Measurements from ENCODE around the gene SPIN1.
"Not testable (repeated sequence)": the region's sequence is repeated elsewhere in the genome, so short reads cannot be mapped to it uniquely, and the experiment has no call there.

SPIN1 gene

DNA sequence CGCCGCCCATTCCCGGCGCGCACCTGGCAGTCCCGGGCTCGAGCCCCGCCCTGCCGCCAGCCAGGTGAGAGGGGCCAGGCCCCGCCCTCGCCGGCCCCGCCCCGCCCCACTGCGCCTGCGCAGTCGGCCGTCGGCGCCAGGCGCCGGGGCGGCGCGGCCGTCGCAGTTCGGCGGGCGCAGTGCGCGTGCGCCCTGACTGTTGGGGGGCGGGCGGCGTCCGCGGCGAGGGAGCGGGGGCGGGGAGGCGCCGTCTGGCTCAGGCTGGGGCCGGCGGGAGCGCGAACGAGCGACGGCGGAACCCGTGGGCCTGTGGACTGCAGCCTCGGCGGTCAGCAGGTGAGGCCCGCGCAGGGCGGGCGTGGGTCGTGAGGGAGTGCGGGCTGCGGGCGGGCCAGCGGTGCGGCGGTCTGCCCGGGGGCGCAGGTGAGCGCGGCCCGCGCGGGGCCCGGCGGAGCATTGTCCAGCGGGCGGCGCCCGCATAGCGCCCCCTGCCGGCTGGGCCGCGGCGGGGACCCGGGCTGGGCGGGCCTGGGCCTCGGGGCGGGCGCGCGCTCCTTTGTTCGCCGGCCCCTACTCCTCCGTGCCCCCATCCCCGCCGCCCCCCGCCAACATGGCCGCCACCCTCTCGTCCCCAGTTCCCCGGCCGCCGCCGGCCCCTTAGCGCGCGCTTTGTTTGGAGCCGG, at the start of gene SPIN1:
SPIN1 (plus strand) TSS at position 242 of the 683 bp plus-strand sequence. CDS start 38,096 bp downstream, outside the sequence.
- peak; percentile 90 for DNase-seq

DNA sequence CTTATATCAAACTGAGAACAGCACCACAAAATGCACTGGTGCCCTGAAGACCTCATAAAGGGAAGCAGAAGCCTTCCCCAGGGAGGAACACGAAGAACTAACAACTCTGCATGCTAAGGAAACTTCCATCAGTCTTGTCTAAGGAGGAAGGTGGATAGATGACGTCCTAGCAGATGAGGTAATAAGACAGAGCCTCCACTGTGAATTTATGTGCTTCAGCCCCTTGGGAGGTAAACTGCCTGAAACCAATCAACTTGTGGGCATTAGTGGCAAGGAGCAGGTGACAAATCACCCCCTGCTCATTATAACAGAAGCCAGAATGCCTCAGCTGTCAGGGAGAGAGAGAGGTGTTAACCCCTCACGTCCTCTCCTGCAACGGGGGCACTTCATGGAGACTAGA, 48.9 kb upstream of the SPIN1 start:
- no peak for DNase-seq

DNA sequence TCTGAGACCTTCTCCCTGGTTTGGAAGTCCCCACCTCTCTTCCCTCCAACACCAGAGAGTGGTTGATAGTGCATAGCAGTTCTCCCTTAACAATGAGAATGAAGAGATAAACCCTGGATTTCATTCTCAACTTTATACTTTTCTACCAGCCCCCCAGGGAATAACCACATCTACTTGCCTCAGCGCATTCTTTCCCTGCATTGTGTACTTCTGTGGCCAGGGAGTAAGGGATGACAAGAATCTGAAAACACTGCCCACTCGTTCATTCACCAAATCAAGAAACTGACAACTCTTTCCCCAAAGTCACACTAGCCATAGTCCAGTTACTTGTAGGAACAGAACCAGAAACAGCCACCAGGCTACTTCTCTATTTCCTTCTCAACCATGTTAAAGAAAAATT, 46.0 kb upstream of the SPIN1 start:
- no peak for DNase-seq

DNA sequence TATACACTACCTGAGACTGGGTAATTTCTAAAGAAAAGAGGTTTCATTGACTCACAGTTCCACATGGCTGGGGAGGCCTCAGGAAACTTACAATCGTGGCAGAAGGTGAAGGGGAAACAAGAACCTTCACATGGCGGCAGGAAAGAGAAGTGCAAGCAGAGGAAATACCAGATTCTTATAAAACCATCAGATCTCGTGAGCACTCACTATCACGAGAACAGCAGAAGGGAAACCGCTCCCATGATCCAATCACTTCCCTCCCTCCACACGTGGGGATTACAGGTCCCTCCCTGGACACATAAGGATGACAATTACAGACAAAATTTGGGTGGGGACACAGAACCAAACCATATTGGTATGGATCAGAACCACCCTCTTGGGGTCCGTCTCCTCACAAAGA, 44.2 kb upstream of the SPIN1 start:
- no peak for DNase-seq

DNA sequence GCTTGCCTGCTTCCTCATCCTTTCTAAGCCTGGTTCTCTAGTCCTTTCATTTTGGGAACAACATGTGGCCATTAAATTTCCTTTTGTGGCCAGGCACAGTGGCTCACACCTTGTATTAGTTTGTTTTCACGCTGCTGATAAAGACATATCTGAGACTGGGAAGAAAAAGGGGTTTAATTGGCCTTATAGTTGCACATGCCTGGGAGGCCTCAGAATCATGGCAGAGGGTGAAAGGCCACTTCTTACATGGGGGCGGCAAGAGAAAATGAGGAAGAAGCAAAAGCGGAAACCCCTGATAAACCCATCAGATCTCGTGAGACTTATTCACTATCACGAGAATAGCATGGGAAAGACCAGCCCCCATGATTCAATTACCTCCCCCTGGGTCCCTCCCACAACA, 37.9 kb upstream of the SPIN1 start:
- not testable (repeated sequence) for DNase-seq

DNA sequence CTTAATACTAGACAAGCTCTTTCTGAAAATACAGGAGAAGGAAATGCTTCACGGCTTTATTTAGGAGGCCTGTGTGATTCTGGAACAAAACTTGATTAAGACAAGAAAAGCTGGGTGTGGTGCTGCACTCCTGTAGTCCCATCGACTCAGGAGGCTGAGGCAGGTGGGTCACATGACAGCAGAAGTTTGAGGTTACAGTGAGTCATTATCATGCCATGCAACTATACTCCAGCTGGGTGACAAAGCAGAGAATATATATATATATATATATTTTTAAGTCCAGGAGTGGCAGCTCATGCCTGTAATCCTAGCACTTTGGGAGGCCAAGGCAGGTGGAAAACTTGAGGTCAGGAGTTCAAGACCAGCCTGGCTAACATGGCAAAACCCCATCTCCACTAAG, 33.1 kb upstream of the SPIN1 start:
- no peak for DNase-seq

DNA sequence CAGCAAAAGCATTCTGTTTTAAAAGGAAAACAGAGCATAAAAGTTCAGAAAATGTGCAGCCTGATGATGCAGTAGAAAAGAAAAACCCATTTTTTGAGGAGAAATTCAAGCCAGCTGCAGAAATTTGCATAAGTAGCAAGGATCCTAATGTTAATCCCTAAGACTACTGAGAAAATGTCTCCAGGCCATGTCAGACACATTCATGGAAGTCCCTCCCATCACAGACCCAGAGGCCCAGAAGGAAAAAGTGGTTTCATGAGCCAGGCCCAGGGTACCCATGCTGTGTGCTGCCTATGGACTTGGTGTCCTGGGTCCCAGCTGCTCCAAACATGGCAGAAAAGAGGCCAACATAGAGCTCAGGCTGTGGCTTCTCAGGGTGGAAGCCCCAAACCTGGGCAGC, 31.0 kb upstream of the SPIN1 start:
- DNase-seq, result not testable (repeated sequence)

DNA sequence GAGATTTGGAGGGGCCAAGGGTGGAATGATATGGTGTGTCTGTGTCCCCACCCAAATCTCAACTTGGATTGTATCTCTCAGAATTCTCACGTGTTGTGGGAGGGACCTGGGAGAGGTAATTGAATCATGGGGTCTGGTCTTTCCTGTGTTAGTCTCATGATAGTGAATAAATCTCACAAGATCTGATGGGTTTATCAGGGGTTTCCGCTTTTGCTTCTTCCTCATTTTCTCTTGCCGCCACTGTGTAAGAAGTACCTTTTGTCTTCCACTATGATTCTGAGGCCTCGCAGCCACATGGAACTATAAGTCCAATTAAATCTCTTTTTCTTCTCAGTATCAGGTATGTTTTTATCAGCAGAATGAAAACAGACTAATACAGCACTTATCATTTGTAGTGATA, 29.5 kb upstream of the SPIN1 start:
- no peak for DNase-seq

DNA sequence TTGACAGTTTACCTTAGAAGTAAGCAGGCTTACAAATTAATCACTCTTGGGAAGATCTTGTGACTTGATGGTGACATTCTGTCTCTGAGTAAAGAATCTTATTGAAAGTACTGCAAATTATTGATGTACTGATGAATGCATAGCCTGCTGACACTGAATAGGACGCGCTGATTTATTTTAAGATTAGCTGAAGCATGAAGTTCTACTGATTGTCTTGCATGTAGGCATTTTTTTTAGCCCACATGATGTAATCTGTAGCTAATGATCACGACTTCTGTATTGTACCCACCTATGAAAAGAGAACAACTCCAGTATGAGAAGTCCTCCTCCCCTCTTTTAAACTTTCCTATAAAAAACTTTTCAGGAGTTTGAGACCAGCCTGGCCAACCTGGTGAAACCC, 28.3 kb upstream of the SPIN1 start:
- DNase-seq, result no peak

DNA sequence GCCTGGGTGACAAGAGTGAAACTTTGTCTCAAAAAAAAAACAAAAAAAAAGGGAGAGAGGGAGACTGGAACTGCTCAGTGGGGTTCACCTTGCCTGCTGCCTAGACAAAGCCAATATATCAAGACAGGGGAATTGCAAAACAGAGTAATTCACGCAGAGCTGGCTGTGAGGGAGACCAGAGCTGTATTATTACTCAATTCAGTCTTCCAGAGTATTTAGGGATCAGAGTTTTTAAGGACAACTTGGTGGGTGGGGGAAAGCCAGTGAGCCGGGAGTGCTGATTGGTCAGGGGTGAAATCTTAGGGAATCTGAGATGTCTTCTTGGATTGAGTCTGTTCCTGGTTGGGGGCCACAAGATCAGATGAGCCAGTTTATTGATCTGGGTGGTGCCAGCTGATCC, 25.6 kb upstream of the SPIN1 start:
- no peak for DNase-seq

DNA sequence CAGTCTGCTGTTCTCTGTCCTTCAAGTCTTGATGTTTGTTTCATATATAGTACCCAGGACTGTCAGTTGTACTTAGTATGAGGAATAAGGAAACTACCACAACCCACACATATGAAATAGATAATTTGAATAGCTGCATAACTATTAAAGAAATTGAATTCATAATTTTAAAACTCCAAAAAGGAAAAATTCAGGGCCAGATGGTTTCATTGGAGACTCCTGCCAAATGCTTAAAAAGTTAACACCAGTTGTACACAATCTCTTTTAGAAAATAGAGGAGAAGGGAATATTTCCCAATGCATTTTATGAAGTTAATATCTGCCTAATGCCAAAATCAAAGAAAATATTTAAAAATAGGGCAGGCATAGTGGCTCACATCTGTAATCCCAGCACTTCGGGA, 24.6 kb upstream of the SPIN1 start:
- no peak for DNase-seq

DNA sequence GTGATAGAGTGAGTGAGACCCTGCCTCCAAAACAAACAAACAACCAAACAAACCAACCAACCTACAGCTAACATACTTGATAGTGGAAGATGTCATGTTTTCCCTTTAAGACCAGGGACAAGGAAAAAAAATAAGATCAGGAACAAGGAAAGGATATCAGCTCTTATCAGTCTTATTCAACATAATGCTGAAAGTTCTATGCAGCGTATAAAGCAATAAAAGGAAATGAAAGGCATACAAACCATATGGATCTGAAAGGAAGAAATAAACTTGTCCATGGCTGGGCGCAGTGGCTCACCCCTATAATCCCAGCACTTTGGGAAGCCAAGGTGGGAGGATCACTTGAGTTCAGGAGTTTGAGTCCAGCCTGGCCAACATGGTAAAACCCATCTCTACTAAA, 23.5 kb upstream of the SPIN1 start:
- DNase-seq, result no peak

DNA sequence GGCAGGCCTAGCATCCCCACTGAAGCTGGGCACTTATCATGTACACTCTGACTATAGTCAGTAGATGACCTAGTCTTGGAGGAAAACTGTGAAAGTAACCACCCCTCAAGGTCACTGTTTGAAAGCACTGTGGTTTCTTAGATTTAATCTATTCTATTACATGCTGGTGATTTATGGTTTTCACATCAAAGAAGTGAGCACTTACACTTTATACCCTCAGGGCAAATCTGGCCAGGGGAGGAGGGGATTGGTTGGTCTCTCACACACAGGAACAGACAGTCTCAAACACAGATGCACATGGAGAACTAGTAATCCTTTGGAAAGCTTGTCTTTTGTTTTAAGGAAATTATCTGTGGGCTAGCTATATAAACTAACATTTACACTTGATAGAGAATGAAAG, 17.9 kb upstream of the SPIN1 start:
- DNase-seq, result no peak

DNA sequence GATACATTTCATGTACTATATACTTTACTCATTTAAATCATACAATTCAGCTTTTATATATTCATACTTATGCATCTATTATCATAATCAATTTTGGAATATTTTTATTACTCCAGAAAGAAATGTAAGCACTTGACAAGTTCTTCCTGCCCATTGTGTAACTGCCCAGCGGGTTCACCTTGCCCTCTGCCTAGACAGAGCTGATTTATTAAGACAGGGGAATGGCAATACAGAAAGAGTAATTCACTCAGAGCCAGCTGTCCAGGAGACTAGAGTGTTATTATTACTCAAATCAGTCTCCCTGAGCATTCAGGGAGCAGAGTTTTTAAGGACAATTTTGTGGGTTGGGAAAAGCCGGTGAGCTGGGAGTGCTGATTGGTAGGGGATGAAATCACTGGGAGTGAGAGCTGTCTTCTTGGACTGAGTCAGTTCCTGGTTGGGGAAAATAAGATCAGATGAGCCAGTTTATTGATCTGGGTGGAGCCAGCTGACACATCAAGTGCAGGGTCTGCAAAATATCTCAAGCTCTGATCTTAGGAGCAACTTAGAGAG, 16.1 kb upstream of the SPIN1 start:
- no peak for DNase-seq

DNA sequence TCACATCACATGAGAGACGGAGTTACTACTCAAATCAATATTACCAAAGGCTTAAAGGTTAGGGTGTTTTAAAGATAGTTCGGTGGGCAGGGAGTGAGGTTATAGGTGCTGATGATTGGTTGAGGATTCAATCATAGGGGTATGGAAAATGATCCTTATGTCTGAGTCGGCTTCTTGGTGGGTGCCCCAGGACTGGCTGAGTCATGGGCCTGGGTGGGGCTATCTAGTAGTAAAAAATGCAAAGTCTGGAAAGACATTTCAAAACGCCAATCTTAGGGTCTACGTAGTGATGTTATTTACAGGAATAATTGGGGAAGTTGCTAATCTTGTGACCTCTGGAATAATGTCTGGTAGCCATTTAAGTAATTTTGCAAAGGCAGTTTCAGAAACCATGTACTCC, 15.2 kb upstream of the SPIN1 start:
- no peak for DNase-seq

DNA sequence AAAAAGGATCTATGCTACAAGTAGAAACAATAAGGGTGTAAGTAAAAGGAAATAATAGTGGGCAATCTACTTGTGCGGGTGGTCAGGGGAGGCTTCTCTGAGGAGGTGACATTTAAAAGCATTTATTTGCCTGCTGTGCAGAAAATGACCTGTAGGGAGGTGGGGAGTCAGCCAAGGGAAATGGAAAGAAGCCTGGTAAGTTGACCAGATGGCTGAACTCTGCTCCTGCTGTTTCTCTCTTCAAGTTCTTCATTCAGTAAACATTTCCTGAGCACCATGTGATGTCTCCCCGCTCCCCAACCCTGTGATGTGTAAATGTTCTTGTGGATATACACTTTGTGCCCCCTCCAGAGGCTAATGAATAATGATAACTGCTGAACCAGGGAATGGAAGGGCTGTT, 9.9 kb upstream of the SPIN1 start:
- no peak for DNase-seq

DNA sequence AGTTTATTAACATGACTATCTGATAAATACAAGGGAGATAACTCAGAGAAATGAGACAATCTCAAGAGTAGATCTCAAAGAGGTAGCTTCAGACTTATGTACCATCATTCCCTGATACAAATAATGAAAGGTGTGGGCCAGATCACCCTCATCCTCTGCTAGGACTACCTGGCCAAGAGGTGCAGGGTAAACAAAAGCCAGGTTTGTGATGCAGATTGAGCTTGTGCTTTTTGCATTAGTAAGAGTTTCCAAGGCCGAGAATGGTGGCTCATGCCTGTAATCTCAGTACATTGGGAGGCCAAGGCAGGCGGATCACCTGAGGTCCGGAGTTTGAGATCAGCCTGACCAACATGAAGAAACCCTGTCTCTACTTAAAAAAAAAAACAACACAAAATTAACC, 8.9 kb upstream of the SPIN1 start:
- no peak for DNase-seq

DNA sequence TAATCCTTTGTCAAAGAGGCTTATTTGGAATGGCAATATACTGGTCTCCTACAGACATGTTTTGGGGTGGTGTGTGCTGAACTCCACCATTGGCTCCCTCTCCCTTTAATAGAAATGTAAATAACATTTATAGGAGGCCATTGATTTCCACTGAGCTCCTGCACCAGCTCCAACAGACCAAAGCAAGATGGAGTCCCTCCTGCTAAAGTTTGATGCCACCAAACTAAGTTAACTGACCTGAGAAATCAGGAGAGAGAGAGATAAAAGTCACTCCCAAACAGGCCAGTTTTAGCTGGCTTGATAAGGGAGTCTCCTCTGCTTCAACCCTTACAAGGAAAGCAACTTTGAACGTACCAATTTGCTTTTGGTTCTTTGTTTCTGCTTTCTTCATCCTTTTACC, 8.1 kb upstream of the SPIN1 start:
- DNase-seq, result no peak

DNA sequence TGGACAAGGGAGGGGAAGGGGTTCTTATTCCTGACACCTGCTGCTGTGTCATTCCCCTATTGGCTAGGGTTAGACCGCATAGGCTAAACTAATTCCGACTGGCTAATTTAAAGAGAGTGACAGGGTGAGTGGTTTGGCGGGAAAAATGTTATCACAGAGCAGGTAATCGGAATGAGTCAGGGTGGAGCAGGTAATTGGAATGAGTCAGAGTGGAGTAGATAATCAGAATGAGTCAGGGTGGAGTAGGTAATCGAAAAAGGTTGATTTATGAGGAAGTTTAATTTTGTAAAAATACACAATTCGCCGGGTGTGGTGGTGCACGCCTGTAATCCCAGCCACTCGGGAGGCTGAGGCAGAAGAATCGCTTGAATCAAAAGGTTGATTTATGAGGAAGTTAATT, 6.9 kb upstream of the SPIN1 start:
- DNase-seq, result not testable (repeated sequence)

DNA sequence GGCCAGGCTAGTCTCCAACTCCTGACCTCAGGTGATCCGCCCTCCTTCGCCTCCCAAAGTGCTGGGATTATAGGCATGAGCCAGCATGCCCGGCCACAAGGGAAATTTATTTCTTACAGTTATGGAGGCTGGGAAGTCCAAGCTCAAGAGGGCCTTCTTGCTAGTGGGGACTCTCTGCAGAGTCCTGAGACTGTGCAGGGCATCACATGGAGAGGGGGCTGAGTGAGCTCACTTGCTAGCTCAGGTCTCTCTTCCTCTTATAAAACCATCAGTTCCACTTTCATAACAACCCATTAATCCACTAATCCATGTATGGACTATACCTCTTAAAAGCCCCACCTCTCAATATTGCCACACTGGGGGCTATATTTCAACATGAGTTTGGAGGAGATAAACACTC, 5.1 kb upstream of the SPIN1 start:
- no peak for DNase-seq

DNA sequence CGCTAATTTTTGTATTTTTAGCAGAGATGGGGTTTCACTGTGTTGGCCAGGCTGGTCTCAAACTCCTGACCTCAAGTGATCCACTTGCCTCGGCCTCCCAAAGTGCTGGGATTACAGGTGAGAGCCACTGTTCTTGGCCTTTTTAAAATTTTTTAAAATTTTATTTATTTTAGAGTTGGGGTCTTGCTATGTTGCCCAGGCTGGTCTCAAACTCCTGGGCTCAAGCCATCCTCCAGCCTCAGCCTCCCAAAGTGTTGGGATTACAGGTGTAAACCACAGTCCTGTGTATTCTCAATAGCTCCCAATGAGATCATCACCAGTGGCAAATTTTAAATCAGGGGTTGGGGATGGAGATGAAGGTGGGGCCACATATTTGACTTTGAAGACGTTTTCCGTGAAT, 2.1 kb upstream of the SPIN1 start:
- DNase-seq, result not testable (repeated sequence)

DNA sequence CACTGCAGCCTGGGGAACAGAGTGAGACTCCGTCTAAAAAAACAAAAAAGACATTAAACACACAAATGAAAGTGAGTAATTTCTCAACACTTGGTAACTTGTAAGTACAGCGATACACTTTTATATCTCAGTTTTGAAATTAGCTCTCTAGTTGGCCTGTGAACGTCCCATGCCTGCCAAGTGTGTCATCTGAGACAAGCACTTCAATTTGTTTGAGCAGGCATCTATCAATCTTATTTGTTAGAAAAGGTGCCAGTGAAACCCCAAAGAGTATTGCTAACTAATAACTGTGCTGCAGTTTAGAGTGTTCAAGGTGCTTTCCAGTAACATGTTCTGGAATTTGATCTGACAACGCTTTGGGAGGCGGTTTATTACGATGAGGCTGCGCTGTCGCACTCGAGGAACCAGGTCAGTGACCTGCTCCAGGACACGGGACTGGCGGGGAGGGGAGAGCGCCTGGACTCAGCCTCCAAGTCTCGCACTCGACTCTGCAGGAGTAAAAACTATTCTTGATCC, 1.1 kb upstream of the SPIN1 start:
- peak; percentile 40 for DNase-seq

DNA sequence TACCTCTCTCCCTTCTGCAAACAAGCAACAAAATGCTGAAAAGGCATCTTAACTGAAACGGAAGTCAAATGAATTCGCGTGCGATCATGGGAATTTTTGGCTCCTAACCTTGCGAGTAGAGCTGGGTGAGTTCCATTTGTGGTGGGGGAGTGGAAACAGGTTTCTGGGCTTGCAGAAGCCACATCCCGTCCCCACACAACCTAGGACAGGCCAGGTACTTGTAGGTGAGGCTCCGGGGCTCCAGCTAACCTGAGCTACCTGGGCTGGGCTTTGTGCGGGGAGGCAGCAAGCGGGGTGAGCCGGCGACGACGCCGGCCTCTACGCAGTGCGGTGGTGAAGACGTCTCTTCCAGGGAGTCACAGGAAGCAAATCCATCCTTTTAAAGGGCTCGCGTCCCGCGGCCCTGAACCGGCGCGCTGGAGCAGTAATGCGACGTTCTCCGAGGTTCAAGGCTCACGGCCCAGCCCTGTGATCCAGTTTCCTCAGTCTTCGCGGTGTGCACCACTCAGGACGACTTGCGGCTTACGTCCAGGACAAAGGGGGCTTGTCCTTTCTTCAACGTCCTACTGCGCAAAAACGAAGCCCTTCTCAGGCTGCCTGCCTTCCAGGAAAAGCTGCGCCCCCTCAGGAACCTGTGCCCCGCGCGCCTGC, 567 bp upstream of the SPIN1 start:
- DNase-seq, result peak; percentile 72

DNA sequence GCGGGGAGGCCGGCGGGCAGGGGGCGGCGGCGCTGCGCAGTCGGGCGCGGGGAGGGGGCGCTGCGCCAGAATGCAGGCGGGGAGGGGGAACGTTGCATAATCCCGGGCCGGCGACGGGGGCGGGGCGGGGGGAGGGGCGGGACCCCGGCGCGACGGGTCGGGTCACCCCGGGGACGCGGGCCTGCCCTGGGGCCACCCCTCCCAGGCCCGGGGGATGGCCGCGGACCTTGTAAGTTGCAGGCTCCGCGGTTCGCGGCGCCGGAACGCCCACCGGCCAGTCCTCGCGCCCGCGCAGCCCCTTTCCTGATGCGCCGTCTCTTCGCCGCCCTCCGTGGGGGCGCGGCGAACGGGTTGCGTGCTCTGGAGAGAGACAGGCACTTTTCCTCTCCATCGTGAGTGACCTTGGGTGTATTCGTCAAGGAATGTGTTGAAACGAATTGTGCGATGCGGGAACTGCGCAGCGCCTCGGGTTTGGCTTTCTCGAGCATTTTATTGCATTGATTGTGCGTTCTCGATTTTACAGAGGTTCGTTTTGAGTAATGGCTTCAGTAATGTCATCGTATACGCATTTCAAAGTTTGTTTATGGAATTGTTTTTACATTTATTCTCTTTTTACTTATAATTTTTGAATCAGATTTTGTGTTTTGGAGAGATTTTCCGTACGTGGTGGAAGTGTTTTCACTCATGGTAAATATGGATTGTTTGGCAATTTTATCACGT, 802 bp downstream of the SPIN1 start:
- peak; percentile 86 for DNase-seq
